Stimulated activated naive CD4-positive, alpha-beta T cell treated with Interleukin-2 at 50 U/mL for 16 hours (primary cell): Measurements from ENCODE around the gene KRTAP3-1.
"Not testable (repeated sequence)": the region's sequence is repeated elsewhere in the genome, so short reads cannot be mapped to it uniquely, and the experiment has no call there.

Experiments used
- DNase-seq: peaks from one replicate; lab custom pipeline; 2025; lab: John Stamatoyannopoulos, UW

KRTAP3-1 gene

DNA sequence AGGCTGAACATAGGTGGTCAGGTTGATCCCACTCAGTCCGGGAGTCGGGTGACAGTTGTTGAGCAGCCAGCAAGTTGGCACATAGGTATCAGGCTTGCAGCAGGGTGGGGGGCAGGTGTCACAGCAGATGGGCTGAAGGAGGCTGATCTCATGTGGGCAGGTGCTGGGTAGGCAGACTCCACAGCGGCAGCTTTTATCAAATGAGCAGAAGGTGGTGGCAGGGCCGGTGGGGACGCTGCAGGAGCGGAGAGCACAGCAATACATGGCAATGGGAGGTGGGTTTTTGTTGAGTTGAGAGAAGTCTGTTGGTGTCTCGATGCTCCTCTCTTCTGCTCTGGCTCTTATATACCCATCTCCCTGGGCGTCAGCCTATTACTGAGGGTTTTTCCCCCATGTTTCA is at the start of gene KRTAP3-1:
TSS of gene KRTAP3-1 (minus strand) at position 318 of the 400 bp plus-strand sequence. CDS start at position 264, 54 bp downstream.
- DNase-seq = no peak

DNA sequence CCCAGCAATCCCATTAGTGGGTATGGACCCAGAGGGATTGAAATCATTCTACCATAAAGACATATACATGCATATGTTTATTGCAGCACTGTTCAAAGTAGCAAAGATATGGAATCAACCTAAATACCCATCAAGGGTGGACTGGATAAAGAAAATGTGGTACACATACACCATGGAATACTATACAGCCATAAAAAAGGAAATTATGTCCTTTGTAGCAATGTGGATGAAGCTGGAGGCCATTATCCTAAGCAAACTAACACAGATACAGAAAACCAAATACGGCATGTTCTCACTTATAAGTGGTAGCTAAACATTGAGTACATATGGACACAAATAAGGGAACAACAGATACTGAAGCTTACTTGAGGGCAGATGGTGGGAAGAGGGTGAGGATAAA is 48.6 kb upstream of the KRTAP3-1 start:
- DNase-seq = no peak

DNA sequence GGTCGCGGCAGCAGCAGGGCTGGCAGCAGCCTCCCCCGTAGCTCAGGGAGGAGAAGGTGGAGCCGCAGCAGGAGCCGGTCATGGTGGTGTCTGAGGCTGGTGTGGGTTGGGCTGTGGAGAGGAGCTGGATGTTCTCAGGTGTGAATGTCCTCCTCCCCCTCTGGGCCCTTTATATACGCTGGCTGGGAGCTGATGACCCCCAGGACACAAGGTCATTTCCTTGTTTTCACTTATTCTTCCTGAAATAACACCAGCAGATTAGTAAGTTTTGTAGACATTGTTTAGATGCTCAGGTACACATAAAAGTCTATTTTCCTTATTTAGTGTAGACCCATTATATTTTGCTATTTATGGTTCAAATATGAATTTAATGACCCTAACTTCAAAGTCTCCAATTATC is 46.2 kb upstream of the KRTAP3-1 start, which contains the start of gene KRTAP2-2:
TSS of gene KRTAP2-2 (minus strand) at position 101 of the 400 bp plus-strand sequence. CDS start at position 82, 19 bp downstream.
- DNase-seq = not testable (repeated sequence)

DNA sequence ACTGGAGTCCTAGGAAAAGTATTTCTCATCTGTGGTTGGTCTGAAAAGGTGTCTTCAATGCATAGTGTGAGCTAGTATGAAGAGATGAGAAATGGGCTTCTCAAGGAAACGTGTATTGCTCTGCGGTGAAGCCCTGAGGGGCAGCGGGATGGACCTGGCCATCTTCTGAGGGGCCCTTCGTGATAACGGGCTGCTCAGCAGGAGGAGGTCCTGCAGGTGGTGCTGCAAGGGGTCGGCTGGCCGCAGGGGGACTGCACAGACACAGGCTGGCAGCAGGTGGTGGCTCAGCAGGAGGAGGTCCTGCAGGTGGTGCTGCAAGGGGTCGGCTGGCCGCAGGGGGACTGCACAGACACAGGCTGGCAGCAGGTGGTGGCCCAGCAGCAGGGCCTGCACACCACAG is 45.6 kb upstream of the KRTAP3-1 start:
- DNase-seq = not testable (repeated sequence)

DNA sequence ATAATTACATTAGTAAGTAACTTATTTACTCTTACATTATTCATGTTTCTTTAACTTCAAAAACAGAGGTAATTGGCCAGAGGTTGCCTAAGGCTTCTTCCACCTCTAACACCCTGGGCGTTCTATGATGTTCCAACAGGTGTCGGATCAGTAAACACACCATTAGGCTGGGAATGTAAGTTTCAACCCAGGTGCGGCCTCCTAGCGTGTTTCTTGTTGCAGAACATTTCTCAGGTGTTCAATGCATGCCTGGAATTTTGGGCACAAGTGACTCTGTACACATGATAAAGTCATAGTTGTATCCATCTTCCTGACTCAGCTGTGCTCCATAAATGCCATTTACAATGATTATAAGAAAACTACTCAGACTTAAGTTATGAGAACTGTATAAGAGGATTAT is 45.1 kb upstream of the KRTAP3-1 start:
- no peak for DNase-seq

DNA sequence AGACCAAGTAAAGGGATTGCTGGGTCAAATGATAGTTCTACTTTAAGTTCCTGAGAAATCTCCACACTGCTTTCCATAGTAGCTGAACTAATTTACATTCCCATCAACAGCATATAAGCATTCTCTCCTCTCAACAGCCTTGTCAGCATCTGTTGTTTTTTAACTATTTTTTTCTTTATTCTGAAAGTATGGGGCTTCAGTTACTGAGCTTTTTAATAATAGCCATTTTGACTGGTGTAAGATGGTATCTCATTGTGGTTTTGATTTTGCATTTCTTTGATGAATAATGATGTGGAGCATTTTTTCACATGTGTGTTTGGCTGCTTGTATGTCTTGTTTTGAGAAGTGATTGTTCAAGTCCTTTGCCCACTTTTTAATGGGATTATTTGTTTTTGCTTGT is 43.6 kb upstream of the KRTAP3-1 start:
- DNase-seq = no peak

DNA sequence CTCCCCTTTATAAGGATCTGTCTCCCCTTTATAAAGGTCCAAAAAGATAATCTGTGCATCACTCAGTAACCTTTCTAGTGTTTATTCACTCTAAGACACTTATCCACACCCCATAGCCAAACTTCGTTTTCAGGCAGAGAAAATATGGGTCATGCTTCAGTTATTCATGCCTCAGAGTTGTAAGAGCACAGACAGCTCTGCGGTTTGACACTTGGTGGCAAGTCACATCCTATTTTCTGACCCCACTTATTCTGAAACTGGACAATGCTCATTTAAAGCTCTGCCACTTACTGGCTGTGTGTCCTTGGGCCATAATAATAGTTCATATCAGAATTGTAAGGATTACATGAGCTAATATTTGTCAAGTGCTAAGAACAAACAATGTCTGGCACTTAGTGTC is 40.2 kb upstream of the KRTAP3-1 start:
- DNase-seq = no peak

DNA sequence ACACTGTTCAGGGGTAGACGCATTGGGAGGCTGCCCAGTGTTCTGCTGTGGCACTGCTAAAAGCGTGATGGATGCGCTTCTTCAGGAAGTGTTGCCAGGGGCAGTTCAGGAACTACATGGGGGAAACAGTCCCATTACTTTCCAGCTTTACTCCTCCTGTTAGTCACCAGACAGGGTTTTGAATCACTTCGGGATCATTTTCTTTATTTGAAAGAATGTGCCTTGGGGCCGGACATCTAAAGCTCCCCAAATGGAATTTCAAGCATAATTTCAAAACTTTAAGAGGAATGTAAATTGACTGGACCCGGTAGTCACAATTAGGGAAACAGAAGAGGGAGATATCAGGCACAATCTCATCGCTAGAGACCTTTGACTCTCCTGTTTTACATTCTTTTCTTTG is 39.5 kb upstream of the KRTAP3-1 start:
- no peak for DNase-seq

DNA sequence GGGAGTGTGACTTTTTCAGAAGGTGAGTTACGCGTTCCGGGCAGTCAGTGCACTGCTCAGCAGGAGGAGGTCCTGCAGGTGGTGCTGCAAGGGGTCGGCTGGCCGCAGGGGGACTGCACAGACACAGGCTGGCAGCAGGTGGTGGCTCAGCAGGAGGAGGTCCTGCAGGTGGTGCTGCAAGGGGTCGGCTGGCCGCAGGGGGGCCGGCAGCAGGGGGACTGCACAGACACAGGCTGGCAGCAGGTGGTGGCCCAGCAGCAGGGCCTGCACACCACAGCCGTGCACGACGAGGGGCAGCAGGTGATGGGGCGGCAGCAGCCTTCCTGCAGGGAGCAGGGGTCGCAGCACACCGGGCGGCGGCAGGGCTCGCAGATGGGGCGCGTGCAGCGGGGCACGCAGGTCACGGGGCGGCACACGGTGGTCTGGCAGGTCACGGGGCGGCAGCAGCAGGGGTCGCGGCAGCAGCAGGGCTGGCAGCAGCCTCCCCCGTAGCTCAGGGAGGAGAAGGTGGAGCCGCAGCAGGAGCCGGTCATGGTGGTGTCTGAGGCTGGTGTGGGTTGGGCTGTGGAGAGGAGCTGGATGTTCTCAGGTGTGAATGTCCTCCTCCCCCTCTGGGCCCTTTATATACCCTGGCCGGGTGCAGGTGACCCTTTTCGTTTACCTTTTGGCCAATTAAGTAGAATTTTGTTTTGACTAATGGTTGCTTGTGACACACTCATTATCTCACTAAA is 38.0 kb upstream of the KRTAP3-1 start, which contains the start of gene KRTAP2-1:
TSS of gene KRTAP2-1 (minus strand) at position 582 of the 731 bp plus-strand sequence. CDS start at position 533, 49 bp downstream.
- DNase-seq = not testable (repeated sequence)

DNA sequence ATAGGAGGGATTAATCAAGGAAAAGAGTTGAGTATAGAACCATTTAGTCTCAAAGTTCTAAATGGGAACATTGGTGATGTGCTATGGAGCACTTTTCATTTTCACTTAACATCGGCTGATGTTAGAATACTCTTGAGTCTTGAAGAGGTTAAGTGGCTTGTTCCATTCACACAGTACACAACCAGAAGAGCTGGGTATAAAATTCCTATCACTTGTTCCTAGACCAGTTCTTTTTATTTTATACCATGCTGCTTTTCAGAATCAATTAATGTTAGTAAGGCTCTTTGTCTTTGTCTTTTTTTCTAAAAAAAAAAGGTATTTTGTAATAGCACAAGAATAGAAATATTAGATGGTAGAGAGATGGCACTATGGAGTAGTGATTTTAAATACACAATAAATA is 34.0 kb upstream of the KRTAP3-1 start:
- DNase-seq = no peak

DNA sequence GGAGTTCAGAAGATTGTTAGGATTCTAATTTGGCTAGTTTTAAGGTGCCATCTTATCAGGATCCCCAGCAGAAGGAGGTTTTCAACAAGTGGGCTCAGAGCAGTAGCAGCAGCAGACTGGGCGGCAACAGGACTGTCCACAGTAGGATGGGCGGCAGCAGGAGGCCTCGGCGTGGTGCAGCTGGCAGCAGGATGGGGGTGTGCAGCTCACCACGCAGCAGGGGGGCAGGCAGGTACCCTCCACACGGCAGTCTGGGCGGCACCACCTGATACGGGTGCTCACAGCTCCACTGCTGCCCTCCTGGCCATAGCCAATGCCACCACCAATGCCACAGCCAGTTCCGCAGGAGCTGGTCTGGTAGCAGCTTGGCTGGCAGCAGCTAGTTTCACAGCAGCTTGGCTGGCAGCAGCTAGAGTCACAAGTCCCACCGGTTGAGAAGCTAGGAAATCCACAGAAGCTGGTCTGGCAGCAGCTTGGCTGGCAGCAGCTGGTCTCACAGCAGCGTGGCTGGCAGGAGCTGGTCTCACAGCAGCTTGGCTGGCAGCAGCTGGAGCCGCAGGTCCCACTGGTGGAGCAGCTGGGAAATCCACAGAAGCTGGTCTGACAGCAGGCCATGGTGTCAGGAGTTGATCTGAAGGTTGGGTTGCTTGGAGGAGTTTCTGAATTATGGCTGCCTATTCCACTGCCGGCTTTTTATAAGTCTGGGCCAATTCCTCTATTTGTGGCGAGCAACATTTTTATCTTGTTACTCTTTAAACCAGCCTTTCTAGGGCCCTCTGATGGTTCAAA is 32.0 kb upstream of the KRTAP3-1 start, which contains the start of gene KRTAP1-1:
TSS of gene KRTAP1-1 (minus strand) at position 668 of the 789 bp plus-strand sequence. CDS start at position 615, 53 bp downstream.
- not testable (repeated sequence) for DNase-seq

DNA sequence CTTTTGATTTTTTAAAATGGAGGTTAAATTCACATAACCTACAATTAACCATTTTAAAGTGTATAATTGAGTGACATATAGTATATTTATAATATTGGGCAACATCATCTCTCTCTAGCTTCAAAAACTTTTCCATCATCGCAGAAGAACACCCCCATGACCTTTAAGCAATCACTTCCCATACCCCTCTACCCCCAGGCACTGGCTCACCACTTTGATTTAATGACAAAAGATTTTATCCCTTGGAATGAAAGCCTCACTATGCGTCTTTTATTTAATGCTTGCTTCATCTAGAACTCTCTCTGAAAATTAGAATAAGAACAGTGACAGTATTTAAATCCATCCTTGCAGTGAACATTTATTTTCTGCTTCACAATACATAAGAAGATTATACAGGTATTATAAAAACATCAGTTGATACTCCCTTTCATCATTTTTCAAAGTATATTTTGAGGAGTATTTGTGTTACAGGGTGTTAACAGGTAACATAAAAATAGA is 29.0 kb upstream of the KRTAP3-1 start:
- no peak for DNase-seq

DNA sequence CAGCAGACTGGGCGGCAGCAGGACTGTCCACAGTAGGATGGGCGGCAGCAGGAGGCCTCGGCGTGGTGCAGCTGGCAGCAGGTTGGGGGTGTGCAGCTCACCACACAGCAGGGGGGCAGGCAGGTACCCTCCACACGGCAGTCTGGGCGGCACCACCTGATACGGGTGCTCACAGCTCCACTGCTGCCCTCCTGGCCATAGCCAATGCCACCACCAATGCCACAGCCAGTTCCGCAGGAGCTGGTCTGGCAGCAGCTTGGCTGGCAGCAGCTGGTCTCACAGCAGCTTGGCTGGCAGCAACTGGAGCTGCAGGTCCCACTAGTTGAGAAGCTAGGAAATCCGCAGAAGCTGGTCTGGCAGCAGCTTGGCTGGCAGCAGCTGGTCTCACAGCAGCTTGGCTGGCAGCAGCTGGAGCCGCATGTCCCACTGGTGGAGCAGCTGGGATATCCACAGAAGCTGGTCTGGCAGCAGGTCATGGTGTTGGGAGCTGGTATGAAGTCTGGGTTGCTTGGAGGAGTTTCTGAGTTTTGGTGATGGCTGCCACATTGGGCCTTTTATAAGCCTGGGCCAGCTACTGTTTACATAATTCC is 25.5 kb upstream of the KRTAP3-1 start, which contains the start of gene KRTAP1-3:
TSS of gene KRTAP1-3 (minus strand) at position 529 of the 590 bp plus-strand sequence. CDS start at position 476, 53 bp downstream.
- not testable (repeated sequence) for DNase-seq

DNA sequence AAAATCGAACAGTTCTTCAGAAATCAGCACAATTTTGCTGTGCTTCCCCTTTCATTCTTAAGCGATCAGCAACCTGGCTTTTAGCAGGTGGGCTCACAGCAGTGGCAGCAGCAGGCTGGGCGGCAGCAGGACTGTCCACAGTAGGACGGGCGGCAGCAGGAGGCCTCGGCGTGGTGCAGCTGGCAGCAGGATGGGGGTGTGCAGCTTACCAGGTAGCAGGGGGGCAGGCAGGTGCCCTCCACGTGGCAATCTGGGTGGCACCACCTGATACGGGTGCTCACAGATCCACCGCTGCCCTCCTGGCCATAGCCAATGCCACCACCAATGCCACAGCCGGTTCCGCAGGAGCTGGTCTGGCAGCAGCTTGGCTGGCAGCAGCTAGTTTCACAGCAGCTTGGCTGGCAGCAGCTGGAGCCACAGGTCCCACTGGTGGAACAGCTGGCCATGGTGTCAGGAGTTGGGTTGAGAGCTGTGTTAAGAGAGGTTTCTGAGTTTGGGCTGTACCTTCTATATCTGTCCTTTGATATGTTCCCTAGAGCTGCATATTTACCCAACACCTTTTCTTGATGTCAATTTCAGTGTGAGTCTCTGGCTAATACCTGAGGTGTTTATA is 20.8 kb upstream of the KRTAP3-1 start, which contains the start of gene KRTAP1-4:
TSS of gene KRTAP1-4 (minus strand) at position 563 of the 613 bp plus-strand sequence. CDS start at position 446, 117 bp downstream.
- no peak for DNase-seq

DNA sequence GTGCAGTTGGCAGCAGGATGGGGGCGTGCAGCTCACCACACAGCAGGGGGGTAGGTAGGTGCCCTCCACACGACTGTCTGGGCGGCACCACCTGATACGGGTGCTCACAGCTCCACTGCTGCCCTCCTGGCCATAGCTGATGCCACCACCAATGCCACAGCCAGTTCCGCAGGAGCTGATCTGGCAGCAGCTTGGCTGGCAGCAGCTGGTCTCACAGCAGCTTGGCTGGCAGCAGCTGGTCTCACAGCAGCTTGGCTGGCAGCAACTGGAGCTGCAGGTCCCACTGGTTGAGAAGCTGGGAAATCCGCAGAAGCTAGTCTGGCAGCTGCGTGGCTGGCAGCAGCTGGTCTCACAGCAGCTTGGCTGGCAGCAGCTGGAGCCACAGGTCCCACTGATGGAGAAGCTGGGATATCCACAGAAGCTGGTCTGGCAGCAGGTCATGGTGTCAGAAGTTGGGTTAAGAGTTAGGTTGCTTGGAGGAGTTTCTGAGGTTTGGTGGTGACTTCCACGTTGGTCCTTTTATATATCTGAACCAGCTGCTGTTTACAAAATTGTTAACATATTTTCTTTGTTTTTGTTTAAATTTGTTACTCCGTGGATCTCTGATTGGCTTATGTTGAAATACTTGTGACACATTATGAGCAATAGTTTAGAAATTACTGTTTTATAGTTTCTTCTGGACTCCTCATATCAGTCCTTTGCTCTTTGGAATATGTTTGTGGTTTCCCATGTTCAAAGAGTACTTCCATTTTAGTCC is 18.0 kb upstream of the KRTAP3-1 start, which contains the start of gene KRTAP1-5:
TSS of gene KRTAP1-5 (minus strand) at position 494 of the 757 bp plus-strand sequence. CDS start at position 441, 53 bp downstream.
- no peak for DNase-seq

DNA sequence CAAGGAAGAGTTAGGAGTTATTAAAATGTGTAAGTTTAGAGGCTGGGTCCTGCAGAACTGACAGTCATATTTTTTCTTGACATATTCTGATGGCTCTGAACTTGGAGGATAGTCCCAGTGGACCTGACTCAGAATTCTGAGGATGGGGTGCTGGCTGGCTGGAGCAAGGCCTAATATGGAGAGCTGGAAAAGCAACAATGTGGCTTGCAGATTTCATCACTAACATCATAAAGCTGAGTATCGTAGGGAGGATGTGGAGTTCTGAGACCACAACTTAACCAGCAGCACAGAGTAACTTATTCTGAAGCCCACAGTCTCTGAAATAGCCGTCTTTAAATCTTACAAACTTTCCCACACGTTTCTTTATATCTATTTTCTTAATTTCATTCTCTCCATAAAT is 15.8 kb upstream of the KRTAP3-1 start:
- DNase-seq = no peak

DNA sequence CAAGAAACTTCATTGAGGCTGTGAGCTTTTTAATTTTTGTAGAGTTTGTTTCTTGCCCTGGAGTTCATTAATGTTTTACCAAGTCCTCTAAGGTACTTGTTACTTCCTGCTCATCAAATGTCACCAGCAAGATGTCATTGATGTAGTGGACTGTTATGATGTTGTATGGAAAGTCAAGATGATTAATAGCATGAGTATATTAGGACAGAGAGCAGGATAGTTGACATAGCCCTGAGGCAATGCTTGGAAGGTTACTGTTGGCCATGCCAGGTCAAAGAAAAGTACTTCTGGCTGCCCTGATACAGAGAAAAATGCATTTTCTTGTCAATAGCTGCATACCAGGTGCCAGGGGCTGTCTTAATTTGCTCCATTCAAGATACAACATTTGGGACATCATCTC is 11.4 kb upstream of the KRTAP3-1 start:
- no peak for DNase-seq

DNA sequence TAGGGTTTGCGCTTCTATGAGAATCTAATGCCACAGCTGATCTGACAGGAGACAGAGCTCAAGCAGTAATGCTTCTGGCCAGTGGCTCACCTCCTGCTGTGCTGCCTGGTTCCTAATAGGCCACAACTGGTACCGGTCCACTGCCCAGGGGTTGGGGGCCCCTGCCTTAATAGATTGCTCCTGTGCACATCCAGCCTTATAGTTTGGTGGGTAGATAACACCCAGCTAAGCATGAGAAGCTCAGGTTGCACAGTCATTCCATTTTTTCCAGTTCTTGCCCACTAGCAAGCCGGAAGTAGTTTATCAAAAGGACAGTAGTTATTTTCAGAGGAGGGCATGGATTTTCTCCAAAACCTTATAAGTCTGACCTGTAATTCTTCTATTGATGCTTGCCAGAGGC is 10.5 kb upstream of the KRTAP3-1 start:
- no peak for DNase-seq

DNA sequence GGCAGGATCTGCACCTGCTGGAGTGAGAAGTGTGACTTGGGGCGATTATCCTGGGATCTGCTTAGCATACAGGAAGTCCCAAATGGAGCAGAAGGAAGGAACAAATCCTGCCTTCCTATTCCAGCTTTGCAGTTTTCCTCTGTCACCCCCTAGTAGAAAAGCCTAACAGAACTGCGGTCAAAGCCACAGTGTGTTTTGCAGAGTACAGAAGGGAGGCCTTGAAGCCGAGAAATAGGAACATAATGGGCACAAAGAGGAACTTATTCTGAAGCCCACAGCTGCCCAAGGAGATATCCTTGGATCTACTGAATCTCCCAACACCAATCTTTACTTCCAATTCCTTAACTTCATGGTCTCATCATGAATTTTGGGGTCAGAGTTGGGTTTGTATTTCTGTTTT is 9.6 kb upstream of the KRTAP3-1 start:
- DNase-seq = no peak

DNA sequence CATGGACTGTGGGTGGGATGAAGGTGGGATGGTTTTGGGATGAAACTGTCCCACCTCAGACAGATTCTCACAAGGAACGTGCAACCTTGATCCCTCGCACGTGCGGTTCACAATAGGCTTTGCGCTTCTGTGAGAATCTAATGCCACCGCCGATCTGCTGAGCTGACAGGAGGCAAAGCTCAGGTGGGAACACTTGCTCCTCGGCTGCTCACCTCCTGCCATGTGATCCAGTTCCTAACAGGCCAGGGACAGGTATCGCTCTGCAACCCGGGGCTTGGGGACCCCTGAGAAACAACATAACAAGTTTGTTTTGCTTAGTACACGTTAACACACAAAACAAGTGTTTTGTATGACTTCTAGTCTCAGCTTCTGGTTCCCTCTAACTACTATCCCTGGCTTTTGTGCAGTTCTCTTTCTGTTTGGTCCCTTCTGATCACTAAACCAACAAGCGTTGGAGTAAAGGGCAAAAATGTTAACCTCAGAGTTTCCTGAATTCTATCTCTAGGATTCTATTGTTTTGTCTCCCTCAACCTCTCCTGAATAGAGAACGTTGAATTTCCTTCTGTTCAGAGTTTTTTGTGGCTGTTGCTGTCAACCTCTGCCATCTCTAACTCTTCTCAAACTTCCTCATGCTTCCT is 7.8 kb upstream of the KRTAP3-1 start:
- no peak for DNase-seq
